Activated T-cell treated with anti-CD3 and anti-CD28 coated beads, Interleukin-2, amount 50 U/mL, for 4 hours (primary cell): ENCODE results near the gene RERE. TPM values are rescaled to one million over a fixed set of nuclear protein-coding genes. Genes with fewer than 3 reads are reported as not detected.
"Not testable (repeated sequence)": the region's sequence is repeated elsewhere in the genome, so short reads cannot be mapped to it uniquely, and the experiment has no call there.

Source experiments
- ATAC-seq, 2 donors: fragments of 200-7000 bp; cut with Tn5 transposase; one replicate each; pipeline ENCODE4 v1.10.0; 2021
- DNase-seq: peaks from one replicate; pipeline ENCODE4 v3.0.0-alpha.2; 2020
- H3K27me3 Mint-ChIP-seq: one replicate; pipeline ENCODE4 v1.8.0; 2021; ENCODE audit warnings: low read depth, mixed read lengths
- H3K36me3 Mint-ChIP-seq: one replicate; pipeline ENCODE4 v1.8.0; 2022; ENCODE audit warnings: mixed read lengths; ENCODE audit not compliant: insufficient read depth
- H3K4me1 Mint-ChIP-seq: one replicate; pipeline ENCODE4 v1.8.0; 2021; ENCODE audit warnings: low read depth, mixed read lengths
- H3K4me3 Mint-ChIP-seq: one replicate; pipeline ENCODE4 v1.8.0; 2021; ENCODE audit warnings: mild to moderate bottlenecking, moderate library complexity, mixed read lengths
- H3K9me3 Mint-ChIP-seq: one replicate; pipeline ENCODE4 v1.8.0; 2021; ENCODE audit warnings: mixed read lengths
- total RNA-seq, 3 donors: library from RNA; stranded (reverse); gene quantifications; one replicate each; pipeline ENCODE4 v1.2.1, GENCODE V29; 2021

Gene RERE
- total RNA-seq, 3 donors from 2014 or later: 40.5 to 53.4 (median 47.8) TPM

DNA sequence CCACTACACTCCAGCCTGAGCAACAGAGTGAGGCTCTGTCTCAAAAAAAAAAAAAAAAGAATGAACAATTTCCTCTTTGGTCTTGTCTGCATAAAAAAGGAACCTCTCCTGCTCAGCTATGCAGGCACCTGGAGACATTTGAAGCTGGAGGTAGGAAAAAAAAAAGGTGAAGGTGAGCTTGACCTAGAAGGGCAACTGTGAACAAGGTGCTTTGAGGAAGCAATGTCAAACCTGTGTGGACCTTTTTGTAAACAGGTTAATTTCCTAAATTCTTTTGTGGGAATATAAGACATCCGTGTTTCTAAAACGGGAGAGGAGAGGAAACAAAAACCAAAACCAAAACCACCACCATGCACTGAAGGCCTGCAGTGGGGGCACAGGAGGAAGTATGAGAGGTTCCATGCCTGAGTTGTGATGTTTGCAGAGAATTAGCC, 422.0 kb downstream of the RERE start:
- peaks cover 81% of the 10 kb centered on the region for H3K4me1 Mint-ChIP-seq
- no peaks in the 10 kb centered on the region for H3K27me3 Mint-ChIP-seq
- ATAC-seq: no peak
- DNase-seq: no peak
- peak overlapping the region; percentile 72 for H3K4me3 Mint-ChIP-seq
- H3K9me3 Mint-ChIP-seq: peaks cover 4% of the 10 kb centered on the region
- H3K36me3 Mint-ChIP-seq: peaks cover 26% of the 10 kb centered on the region

DNA sequence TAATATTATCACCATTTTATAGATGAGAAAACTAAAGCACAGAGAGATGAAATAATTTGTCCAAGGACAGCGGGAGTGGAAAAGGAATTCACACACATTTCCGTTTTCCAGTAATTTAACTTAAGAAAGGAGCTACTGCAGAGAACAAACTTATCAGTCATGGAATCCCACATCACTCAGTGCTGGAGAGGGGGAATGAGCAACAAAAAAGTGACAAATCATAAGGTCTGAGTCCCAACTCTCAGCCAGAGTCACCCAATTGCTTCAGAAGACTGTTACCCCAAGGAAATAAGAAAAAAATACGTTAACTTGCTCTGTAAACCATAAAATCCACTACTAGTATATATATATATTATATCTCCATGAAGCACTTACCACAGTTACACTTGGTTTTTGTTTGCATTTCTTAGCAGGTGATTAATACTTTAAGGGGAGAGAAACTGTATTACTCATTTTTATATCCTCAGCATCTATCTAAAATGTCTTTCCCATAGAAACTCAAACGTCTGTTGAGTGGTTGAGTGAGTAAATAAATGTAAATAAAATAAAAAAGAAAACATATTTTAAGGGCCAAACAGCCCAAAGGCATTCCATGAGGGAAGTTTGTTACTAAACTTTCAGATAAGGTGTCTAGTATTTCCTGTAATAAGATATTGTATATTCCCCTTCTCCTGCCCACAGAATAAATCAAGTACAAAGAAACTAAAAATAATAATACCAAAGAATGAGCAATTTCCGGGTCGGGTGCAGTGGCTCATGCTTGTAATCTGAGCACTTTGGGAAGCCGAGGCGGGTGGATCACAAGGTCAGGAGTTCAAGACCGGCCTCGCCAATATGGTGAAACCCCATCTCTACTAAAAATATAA, 422.8 kb downstream of the RERE start:
- peaks cover 4% of the 10 kb centered on the region for H3K9me3 Mint-ChIP-seq
- peaks cover 88% of the 10 kb centered on the region for H3K4me1 Mint-ChIP-seq
- peak overlapping the region; percentile 72 for H3K4me3 Mint-ChIP-seq
- DNase-seq: peak; percentile 23
- H3K36me3 Mint-ChIP-seq: peaks cover 29% of the 10 kb centered on the region
- no peaks in the 10 kb centered on the region for H3K27me3 Mint-ChIP-seq
- ATAC-seq: peak; percentile 29 to 34

DNA sequence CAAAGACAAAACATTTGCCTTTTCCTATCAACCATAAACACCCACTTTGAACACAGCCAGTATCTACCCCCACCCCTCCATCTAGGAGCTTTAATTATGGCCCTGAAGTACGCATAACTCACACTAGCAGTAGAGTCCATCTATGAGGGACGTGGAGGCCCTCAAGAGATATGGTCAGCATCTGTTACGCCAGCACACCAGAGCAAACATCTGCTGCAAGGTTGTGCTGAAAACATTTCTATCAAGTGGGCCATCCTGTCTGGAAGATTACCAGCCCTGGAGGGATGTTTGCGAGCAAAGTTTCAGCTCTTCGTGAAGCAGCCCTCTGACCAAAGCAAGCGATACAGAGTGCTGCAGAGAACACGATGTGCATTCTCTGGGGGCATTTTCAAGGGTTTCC, 424.9 kb downstream of the RERE start:
- no peaks in the 10 kb centered on the region for H3K9me3 Mint-ChIP-seq
- peaks cover 29% of the 10 kb centered on the region for H3K36me3 Mint-ChIP-seq
- ATAC-seq (no peak), DNase-seq (no peak)
- peaks cover 90% of the 10 kb centered on the region for H3K4me1 Mint-ChIP-seq
- H3K27me3 Mint-ChIP-seq: no peaks in the 10 kb centered on the region
- H3K4me3 Mint-ChIP-seq: no peak overlapping the region

DNA sequence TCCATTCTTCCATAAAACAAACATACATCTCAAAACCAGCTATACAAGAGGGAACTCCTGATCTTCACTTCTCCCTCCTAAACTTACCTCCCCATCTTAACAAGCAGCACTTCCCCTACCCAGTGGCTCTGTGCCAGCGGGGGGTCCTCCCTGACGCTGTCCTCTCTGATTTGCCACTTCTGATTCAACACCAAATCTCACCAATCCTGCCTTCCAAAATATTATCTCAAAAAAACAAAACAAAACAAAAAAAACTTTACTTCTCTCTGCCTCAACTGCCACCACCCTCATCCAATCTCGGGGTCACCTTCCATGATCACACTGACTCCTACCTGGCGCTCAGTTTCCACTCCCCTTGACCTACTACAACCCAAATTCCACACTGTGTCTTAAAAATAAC, 426.7 kb downstream of the RERE start:
- Mint-ChIP-seq H3K27me3 (no peaks in the 10 kb centered on the region), H3K4me1 (peaks cover 85% of the 10 kb centered on the region), H3K9me3 (no peaks in the 10 kb centered on the region), H3K36me3 (peaks cover 37% of the 10 kb centered on the region), H3K4me3 (no peak overlapping the region)
- DNase-seq (no peak), ATAC-seq (no peak)

DNA sequence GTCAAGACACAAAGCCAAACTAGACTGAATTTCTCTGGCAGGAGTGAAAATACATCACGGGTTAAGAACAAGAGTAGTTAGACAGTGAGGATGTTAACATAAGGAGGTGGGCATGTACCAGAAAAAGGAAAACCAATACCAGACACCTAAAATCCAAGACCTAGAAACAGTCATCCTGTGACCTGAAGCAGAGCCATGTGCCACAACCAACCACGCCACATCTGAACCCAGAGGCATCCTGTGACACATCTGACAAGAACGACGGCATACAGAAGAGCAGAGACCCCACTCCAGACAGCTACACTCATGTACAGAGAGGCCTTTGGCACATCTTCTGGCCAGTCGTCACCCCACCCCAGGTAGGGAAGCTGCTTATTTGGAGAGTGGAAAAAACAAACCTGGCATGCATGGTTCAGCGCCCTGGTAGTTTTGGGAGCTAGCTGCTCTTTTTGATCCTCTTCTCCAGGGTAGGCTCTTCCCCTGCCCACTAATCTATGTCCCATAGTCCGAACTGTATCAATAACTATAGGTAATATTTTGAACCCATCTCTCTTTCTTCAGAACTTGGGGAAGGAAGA, 427.4 kb downstream of the RERE start:
- ATAC-seq: peak; percentile 72
- Mint-ChIP-seq H3K4me3 (no peak overlapping the region), H3K36me3 (peaks cover 33% of the 10 kb centered on the region), H3K4me1 (peaks cover 84% of the 10 kb centered on the region), H3K27me3 (no peaks in the 10 kb centered on the region), H3K9me3 (no peaks in the 10 kb centered on the region)
- no peak for DNase-seq

DNA sequence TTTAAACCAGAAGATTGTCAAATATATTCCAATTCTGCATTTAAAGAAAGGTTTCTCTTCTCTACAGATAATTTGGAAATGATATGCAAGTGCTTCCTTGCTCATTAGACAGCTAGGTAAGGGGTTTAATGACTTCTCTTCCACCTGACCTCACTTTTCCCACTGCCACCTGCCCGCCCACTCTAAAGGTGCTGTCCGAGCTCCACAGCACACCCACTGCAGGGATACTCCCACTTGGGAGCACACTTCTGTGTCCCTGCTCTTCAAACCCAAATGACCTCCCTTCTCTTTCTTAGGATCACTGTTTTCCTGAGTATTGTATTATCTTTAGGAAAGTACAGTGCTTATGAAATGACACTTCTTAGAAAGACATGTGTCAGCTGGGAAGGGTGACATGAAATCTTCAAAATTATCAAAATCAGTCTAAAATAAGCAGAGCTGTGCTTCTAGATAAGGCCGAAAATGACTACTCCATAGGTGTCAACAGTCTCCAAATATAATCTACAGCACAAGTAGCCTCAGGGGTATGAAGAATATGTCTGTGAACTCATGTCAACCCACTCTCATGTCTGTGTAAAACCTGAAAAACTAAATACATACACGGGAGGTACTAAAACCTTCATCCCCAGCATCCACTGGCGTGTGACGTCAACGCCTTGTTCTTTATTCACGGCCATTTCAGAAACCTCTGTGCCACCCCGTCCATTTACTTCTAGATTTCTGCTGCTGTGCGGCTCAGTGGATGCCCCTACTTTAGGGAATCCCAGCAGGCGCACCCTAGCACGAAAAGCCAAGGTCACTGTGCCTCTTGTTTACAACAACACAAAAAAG, 428.5 kb downstream of the RERE start:
- no peaks in the 10 kb centered on the region for H3K9me3 Mint-ChIP-seq
- DNase-seq (no peak), ATAC-seq (no peak)
- H3K4me1 Mint-ChIP-seq: peaks cover 84% of the 10 kb centered on the region
- no peak overlapping the region for H3K4me3 Mint-ChIP-seq
- no peaks in the 10 kb centered on the region for H3K27me3 Mint-ChIP-seq
- H3K36me3 Mint-ChIP-seq: peaks cover 33% of the 10 kb centered on the region

DNA sequence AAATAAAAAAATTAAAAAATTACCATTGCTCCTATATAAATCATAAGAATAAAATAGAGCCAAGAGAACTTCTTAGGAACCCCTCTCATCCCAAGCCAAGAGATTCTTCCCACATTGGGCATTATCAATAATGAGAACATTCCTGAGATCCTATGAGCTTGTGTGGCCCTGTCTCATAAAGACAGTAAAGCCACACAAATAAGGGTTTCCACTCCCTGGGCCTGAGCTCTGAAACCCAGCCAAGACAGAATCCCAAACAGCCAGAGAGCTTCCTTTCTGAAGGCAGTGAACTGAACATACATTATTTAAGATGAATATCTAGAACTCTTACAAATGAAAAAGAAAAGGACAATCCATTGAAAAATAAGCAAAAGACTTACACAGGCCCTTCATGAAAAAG, 431.2 kb downstream of the RERE start:
- no peak for ATAC-seq
- Mint-ChIP-seq H3K4me1 (peaks cover 83% of the 10 kb centered on the region), H3K4me3 (no peak overlapping the region), H3K27me3 (no peaks in the 10 kb centered on the region), H3K9me3 (no peaks in the 10 kb centered on the region), H3K36me3 (peaks cover 30% of the 10 kb centered on the region)
- DNase-seq: no peak

DNA sequence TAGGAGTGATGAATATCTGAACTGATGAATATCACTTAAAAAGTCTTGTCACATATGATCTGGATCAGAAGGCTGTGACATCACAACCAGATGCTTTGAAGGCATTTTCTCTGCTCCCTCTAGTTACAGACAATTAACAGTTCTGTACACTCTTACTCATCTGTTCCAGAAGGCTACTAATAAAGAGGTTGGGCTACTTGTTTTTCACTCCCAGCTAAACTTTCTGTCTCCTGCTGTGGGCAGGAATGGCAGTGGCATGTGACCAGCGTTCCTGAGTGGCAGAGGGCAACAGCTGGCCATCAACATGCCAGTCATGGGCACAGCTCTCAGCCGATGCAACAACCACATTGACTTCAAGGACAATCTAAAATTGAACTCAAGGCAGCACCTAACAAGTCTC, 432.9 kb downstream of the RERE start:
- H3K4me3 Mint-ChIP-seq: no peak overlapping the region
- no peaks in the 10 kb centered on the region for H3K9me3 Mint-ChIP-seq
- peaks cover 29% of the 10 kb centered on the region for H3K36me3 Mint-ChIP-seq
- no peak for DNase-seq
- no peaks in the 10 kb centered on the region for H3K27me3 Mint-ChIP-seq
- ATAC-seq: peak in 1 of 2 donors; percentile 24
- H3K4me1 Mint-ChIP-seq: peaks cover 78% of the 10 kb centered on the region

DNA sequence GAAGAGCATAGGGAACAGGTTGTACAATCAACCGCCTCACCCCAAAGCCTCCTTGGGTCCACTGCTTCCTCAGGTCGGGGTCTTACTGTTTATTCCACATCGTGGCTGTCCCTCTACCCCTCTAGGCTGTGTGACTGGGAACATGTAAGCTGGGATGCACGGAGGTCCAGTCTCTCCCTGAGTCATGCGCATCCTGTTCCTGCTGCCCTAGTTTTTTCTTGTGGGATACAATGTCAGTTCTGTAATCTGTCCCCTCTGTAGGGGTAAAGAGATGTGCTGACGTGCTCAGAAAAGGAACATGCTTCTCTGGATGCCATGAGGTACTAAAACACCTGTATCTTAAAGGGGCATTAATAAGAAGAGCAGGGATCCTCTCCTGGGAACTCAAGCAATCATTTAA, 433.4 kb downstream of the RERE start:
- Mint-ChIP-seq H3K9me3 (no peaks in the 10 kb centered on the region), H3K36me3 (peaks cover 29% of the 10 kb centered on the region), H3K27me3 (no peaks in the 10 kb centered on the region), H3K4me3 (no peak overlapping the region), H3K4me1 (peaks cover 78% of the 10 kb centered on the region)
- ATAC-seq (no peak), DNase-seq (no peak)

DNA sequence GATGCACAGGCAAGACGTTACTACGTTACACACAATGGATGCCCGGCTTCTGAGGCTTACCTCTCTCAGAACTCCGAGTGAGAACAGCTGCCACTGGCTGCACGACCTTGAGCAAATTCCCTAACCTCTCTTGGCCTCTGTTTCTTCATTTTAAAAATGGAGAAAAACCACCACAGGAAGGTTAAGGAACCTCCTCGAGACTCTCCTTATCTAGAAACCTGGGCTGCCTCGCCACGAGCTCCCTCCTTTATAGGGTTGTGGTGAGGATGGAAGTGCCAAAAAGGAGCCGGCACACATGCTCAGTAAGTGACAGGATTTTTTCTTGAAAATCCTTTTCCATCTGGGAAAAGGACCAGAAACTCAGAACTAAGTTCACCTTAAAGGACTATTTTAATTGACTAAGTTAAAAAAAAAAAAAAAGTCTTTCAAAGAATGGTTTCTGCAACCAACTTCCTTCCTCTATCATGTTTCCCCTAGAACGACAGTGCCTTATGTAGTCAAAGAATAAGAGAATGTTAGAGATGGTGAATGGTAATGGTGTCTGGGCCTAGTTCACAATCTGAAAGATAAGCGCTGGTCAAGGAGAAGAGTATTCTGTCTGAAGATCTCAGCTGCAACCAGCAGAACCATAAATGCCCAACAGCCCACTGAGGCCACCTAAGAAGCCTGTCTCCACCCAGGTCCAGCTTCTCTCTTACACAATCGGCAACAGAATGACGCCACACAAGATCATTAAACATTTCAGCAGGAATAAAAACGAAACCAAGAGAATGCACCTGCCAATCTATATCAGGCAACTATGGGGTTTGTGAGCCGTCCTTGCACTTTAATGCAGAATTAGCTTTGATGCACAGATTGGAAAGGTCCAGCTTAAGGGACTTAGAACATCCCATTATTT, 434.6 kb downstream of the RERE start:
- peaks cover 82% of the 10 kb centered on the region for H3K4me1 Mint-ChIP-seq
- DNase-seq: no peak
- H3K9me3 Mint-ChIP-seq: no peaks in the 10 kb centered on the region
- peak in 1 of 2 donors; percentile 39 for ATAC-seq
- H3K27me3 Mint-ChIP-seq: no peaks in the 10 kb centered on the region
- H3K4me3 Mint-ChIP-seq: peak overlapping the region; percentile 31
- peaks cover 26% of the 10 kb centered on the region for H3K36me3 Mint-ChIP-seq

DNA sequence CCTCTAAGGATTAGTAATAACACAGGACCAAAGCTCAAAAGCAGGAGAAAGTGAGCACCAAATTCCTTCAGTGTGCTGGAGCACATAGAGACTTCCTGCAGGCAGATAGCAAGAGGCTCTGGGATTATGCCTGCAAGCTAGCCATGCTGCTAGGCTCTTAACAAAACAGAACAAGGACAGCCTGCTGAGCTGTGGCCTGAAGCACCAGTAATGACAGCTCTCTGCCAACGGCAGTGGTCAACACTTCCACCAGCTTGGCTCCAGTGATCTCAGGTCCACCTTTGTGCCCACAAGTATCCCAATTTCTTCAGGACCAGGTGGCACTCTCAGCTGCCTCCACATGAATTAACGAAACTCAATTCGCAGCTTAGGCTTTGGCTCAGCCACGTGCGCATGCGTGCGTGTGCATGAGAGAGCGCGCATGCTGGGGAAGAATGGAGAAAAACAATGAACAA, 435.4 kb downstream of the RERE start:
- no peak for ATAC-seq
- Mint-ChIP-seq H3K4me1 (peaks cover 80% of the 10 kb centered on the region), H3K36me3 (peaks cover 22% of the 10 kb centered on the region), H3K27me3 (no peaks in the 10 kb centered on the region), H3K4me3 (no peak overlapping the region), H3K9me3 (no peaks in the 10 kb centered on the region)
- no peak for DNase-seq

DNA sequence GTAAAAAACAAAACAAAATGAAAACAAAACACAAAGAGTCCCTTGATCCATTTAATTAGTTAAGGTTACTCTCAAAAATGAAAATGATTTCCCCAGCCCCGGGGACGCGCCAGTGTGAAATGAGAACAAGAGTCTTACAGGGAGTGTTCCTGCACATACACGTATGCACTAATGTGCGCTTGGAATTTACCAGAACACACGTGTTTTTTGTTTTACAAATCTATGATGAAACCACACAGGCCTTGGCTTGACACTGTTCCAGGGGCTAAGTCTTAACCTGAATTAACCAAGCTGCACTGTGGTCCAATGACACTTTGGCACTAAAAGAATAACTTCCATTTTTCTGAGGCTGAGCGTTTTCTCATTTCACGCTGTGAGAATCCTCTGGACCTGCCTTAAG, 435.8 kb downstream of the RERE start:
- Mint-ChIP-seq H3K9me3 (no peaks in the 10 kb centered on the region), H3K36me3 (peaks cover 19% of the 10 kb centered on the region), H3K4me3 (no peak overlapping the region), H3K27me3 (no peaks in the 10 kb centered on the region), H3K4me1 (peaks cover 77% of the 10 kb centered on the region)
- no peak for DNase-seq
- ATAC-seq: no peak

DNA sequence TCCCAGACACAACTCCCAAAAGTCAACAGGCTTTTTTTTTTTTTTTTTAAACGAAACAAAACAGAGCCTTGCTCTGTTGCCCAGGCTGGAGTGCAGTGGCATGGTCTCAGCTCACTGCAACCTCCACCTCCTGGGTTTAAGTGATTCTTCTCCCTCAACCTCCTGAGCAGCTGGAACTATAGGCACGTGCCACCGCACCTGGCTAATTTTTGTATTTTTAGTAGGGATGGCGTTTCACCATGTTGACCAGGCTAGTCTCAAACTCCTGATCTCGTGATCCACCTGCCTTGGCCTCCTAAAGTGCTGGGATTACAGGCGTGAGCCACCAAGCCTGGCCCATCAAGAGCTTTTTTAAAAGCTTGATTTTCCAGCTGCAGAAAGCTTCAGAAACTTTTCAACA, 437.1 kb downstream of the RERE start:
- not testable (repeated sequence) for H3K9me3 Mint-ChIP-seq, ATAC-seq, H3K4me3 Mint-ChIP-seq, H3K27me3 Mint-ChIP-seq, DNase-seq
- Mint-ChIP-seq H3K36me3 (peaks cover 15% of the 10 kb centered on the region), H3K4me1 (peaks cover 74% of the 10 kb centered on the region)
